HG03108 (cell line): Measurements from ENCODE around the gene CFAP20.

Experiments
- ATAC-seq: cut with Tn5 transposase; IDR thresholded peaks from one replicate; pipeline ENCODE4 v1.9.1; 2021; ENCODE audit warnings: moderate library complexity; ENCODE audit not compliant: unreplicated experiment

Gene CFAP20

DNA sequence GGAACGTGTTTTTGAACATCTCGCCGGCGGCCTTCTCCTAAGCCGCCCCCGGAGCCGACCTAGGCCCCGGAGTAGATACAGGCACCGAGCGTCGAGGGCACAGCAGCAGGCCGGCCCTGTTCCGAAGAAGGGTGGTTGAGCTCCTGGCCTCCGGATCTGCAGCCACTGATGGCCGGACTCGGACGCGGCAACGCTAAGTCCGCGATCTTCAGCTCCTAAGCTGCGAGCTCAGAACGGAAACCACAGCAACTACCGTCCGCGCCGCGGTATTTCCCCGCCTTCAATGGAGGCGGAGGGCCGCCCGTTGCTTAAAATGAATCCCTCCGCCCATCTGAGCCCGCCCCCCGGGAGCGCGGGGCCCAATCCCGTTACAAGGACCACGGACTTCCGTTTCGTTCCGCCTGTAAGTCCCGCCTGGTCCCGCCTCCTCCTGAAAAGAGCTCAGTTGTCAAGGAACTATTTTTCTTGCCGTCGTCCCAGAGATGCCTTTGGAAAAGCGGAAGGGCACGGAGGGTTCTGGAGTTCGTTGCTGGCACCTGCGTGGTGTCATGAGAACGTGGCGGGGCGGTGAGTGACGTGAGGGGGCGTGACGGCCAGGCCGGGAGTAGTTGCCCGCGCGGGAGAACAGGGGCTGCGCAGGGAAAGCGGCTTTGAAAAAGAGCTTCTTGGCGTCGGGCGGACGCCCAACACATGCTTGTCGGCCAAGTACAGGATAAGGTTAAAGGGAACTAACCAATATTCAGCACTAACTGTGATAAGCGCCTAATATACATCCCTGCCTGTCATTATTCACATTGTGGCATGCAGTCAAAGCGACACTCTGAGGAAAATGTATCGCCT lies at the start of gene CFAP20:
Gene CFAP20 (minus strand): TSS at position 285 of the 840 bp plus-strand sequence. CDS start 266 bp downstream, at position 19.
- peak; percentile 84 for ATAC-seq

GRCh38 chr16:58177353-58177710 lies 48.2 kb upstream of the CFAP20 start:
- no peak for ATAC-seq

GRCh38 chr16:58176608-58177352 lies 47.6 kb upstream of the CFAP20 start:
- ATAC-seq = no peak

GRCh38 chr16:58170223-58170622 lies 41.0 kb upstream of the CFAP20 start:
- no peak for ATAC-seq

DNA sequence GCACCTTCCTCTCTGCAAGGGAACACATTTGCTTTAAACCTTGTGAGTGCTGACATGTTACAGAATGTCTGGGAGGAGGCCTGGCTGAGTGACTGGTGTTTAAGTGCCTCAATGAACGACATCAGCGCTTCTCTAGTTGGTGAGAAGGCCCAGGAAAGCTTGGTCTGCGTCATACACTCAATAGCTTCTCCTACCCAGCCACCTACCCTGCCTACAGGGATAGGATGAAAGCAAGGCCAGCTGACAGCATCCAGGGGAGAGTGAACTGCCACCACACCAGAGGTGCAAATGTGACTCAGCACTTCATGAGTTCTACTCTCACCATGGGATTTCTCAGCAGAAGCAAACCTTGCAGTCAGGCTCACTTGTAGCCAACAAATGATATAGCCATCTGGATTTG lies 31.7 kb upstream of the CFAP20 start:
- ATAC-seq = no peak

- ATAC-seq = no peak
Measured at GRCh38 chr16:58158725-58159124, 29.5 kb upstream of the CFAP20 start.

GRCh38 chr16:58157951-58158540 lies 28.9 kb upstream of the CFAP20 start:
- ATAC-seq = no peak

GRCh38 chr16:58157239-58157638 lies 28.1 kb upstream of the CFAP20 start:
- ATAC-seq = no peak

DNA sequence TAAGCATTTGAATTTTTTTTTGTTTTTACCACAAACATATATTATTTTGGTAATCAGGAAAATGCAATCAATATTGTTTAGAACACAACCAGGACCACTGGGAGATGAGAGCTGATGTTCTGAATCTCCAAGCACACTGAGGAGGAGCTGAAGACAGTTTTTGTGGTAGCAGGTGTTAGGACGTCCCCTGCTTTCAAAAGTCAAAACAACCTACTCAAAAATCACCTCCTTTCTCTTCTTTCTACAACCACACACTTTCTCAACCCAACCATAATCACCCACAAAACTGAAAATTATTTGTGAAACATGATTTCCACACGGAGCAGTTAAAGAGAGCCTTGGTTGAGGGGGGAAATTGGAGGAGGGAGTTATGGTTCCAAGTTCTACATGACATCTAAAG lies 26.7 kb upstream of the CFAP20 start:
- ATAC-seq = no peak

- no peak for ATAC-seq
Measured at GRCh38 chr16:58154345-58154744, 25.2 kb upstream of the CFAP20 start.

GRCh38 chr16:58152246-58152868 lies 23.2 kb upstream of the CFAP20 start:
- ATAC-seq = no peak

DNA sequence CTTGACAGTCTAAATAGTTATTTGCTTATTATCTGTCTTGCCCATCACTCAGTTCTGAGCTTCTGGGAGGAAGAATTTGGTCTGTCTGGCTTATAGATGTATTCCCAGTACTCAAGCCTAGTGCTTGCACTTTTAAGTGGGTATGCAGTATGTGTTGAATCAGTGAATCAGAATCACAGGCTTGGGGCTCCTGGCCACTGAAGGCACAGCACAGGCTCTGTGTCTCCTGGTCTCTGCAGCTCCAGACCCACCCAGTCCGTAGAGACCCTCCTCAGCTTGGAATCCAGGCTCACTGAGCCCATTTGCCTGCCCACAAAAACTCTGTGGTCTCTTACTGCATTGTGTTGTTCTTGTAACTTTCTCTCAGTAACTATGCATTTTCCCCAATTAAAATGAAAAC lies 19.3 kb upstream of the CFAP20 start:
- no peak for ATAC-seq

DNA sequence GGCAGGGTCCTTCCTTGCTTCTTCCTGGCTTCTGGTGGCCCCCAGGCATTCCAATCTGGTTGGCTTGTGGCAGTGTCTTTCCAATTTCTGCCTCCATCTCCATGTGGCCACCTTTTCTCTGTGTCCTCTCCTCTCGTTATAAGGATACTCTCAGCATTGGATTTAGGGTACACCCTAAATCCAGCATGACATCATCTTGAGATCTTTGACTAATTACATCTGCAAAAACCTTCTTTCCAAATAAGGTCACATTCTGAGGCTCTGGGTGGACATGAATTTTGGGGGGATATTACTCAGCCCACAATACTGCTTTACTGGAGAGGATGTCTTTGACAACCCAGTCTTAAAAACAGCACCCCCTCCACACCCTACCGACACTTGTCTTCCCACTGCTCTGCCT lies 18.9 kb upstream of the CFAP20 start:
- no peak for ATAC-seq

GRCh38 chr16:58138852-58139251 lies 9.7 kb upstream of the CFAP20 start:
- ATAC-seq = no peak

- no peak for ATAC-seq
Measured at GRCh38 chr16:58137581-58137980, 8.4 kb upstream of the CFAP20 start.

DNA sequence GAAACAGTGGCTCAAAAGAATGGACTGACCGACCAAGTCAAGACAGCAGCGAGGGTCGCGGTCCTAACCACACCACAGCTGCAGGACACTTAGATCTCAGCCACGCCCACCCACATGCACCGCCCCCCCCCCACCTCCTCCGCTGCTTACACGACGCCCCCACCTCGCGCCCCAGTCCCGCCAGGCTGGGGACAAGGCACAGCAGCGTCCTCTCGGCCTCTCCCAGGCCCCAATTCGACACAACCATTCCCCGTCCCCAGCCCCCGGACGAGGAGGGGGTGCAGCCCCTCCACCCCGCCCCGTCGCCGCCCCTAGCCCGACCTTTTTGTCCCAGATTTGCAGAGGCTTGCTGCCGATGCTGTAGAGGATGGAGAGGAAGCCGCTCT lies 477 bp downstream of the CFAP20 start:
- no peak for ATAC-seq

GRCh38 chr16:58128181-58128631 lies 975 bp downstream of the CFAP20 start:
- no peak for ATAC-seq

GRCh38 chr16:58127634-58128033 lies 1.5 kb downstream of the CFAP20 start:
- no peak for ATAC-seq

DNA sequence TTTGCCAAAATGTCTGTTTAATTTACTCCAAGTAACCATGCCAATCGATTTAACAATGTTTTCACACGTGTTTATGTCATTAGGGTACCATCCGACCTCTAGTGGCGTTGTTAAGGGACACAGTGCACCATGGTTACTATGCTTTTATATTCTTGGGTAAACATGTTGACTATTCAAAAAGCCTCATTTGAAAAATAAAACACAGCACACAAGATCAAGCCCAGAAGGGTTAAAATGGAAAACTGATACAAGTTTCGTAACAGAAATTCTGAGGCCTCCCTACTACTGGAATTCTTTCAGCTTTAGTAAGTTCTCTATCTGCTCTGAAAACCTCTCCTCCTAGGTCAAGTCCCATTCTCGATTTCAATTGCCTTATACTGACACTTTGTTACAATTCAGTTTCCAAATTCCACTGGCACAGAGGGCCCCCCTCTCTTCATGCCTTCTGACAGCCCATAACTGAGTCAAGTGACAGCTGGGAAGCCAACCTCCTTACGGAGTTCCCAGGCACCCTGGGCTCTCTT lies 2.1 kb downstream of the CFAP20 start:
- ATAC-seq = no peak

- no peak for ATAC-seq
Measured at GRCh38 chr16:58126451-58126961, 2.7 kb downstream of the CFAP20 start.

DNA sequence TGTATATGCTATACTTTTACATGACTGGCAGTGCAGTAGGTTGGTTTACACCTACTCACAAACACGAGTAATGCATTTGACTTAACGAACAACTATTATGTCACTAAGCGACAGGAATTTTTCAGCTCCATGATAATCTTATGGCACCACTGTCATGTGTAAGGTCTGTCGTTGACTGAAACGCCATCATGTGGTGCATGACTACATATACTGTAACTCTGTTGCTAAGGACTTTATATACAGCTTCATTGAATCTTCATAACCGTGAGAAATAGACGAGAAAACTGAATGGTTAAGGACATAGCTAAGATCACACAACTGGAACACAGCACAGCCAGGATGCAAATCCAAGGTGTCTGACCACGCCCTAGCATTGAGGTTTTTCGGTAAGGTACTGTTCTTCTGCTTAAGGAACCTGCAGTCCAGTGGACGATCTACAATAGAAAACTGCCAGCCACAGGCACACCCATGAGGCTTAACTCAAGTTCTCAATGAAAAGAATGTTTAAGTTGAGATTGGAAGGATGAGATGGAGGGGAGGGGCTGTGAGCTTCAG lies 3.3 kb downstream of the CFAP20 start:
- ATAC-seq = no peak
